Right atrium auricular region (tissue), 2 donors: ENCODE data around the gene PERP. TPM values are rescaled to one million over a fixed set of nuclear protein-coding genes. Genes with fewer than 3 reads are reported as not detected.

ENCODE experiments used
- total RNA-seq, 2 donors: library from RNA; depleted of rRNA; stranded (reverse); fragments of >200 nt; gene quantifications; one replicate each; pipeline ENCODE4 v1.1.0, GENCODE V29; 2016

PERP gene
- total RNA-seq, 2 donors from 2014 or later, result 46.3 to 57.8 TPM

Other genes starting within 250 kb of the PERP start
- gene TNFAIP3, start 240.2 kb downstream of the PERP start, total RNA-seq, result 10 to 100 TPM in 1 of 2 donors, 1 to 10 TPM in 1; 8.5 to 14.5 TPM
- gene ARFGEF3, start 54.5 kb upstream of the PERP start, total RNA-seq, result 1 to 10 TPM; 1.7 to 3.7 TPM
- gene PBOV1, start 111.1 kb upstream of the PERP start, total RNA-seq, result not detected